H7 (cell line): ENCODE data around the gene SLC32A1. TPM values are rescaled to one million over a fixed set of nuclear protein-coding genes. Genes with fewer than 3 reads are reported as not detected.

Experiments used
- DNase-seq: peaks from one replicate; pipeline ENCODE4 v3.0.0; 2012
- H3K27me3 ChIP-seq: 2 replicates; pipeline ENCODE4 v1.6.0; 2011; ENCODE audit warnings: mild to moderate bottlenecking, low read length; ENCODE audit not compliant: control insufficient read depth, insufficient read depth
- H3K36me3 ChIP-seq: replicated peaks from 2 replicates; pipeline ENCODE4 v1.5.1; 2011; ENCODE audit warnings: low read length; ENCODE audit not compliant: control insufficient read depth, insufficient read depth
- H3K4me3 ChIP-seq: 2 replicates; pipeline ENCODE4 v1.5.1; 2011; ENCODE audit warnings: low read depth, mild to moderate bottlenecking, control low read depth, low read length, moderate library complexity; ENCODE audit not compliant: insufficient read depth
- total RNA-seq: library from RNA; depleted of rRNA; stranded (reverse); fragments of >200 nt; shearing (Covaris generic); gene quantifications from 2 replicates; pipeline ENCODE4 v1.2.3, GENCODE V29; 2014

The SLC32A1 gene
- total RNA-seq, 1 experiment from 2014 or later: not detected

DNA sequence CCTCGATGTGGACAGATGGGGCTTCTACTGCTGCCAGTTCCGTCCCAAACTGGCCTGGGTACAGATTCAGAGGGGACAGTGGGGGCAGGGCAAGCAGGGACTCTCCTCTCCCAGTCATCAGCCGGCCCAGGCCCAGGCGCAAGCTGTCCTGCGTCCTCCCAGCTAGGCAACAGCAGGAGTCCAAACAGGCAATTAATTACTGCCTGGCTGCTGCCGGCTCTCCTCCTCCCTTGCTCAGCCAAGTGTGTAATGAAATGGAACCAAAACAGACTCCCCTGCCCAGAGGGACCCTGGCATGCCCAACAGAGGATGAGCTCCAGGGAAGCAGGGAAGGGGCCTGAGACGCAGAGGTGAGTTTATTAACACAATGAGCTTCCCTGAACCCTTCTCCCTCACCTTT, 17.8 kb upstream of the SLC32A1 start:
- peak; percentile 60 for DNase-seq
- Histone ChIP-seq H3K4me3 (no peak overlapping the region), H3K27me3 (no peaks in the 10 kb centered on the region; the same call in 1 of the 2 replicates), H3K36me3 (no peaks in the 10 kb centered on the region)

DNA sequence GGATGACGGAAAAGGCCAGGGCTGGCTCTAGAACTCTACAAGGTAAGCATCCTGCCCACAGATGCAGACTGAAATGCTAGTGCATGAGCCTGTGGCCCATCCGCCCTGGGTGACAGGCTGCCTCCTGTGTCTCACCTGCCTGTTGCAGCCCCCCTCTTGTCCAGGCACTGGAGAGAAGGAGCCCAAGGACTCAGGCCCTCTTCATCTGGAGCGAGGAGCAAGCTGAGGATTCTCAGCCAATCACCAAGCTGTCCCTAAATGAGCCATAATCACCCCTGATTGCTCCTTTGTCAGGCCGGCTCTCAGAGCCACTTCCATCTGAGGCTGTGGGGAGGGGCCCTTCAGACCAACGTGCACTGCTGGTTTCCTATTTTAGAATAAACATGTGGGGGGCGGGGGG, 10.0 kb upstream of the SLC32A1 start:
- Histone ChIP-seq H3K36me3 (no peaks in the 10 kb centered on the region), H3K4me3 (no peak overlapping the region), H3K27me3 (peaks cover 15% of the 10 kb centered on the region)
- no peak for DNase-seq

DNA sequence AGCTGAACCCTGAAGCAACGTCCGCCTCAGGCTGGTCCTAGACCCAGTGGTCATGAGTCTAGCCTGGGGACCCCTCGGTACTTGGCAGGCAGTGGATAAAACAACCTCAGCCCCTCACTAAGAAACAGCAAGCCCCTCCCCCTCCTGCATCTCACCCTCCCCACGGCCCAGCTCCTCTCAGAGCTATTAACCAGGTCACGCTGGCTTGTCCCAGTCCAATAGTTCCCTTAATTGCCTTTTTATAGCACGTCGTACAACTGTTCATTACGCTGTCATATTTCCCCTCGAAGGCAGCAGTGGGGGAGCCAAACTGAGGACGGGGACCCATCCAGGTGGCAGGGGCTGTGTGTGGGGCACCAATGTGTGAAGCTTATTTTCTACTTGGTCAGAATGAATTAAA, 8.6 kb upstream of the SLC32A1 start:
- DNase-seq: no peak
- Histone ChIP-seq H3K27me3 (peaks cover 28% of the 10 kb centered on the region), H3K4me3 (no peak overlapping the region), H3K36me3 (no peaks in the 10 kb centered on the region)

DNA sequence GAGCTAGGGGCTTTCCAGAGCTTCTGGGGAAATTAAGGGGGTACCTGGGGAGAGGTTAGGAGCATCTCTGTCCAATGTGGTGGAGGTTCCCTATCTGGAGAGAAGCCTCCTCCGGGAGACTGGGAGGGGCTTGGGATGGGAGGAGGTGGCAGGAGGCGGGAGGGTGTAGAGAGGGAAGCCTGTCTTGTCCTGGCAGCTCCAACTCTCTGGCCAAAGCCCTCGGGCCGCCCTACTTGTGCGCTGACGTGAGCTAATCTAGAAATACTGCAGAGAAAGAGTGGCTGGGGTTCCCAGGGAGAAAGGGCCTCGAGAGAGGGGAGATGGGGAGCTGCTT, 1.6 kb upstream of the SLC32A1 start:
- H3K4me3 ChIP-seq: peak overlapping the region; percentile 16; the same call in 1 of the 2 replicates

DNA sequence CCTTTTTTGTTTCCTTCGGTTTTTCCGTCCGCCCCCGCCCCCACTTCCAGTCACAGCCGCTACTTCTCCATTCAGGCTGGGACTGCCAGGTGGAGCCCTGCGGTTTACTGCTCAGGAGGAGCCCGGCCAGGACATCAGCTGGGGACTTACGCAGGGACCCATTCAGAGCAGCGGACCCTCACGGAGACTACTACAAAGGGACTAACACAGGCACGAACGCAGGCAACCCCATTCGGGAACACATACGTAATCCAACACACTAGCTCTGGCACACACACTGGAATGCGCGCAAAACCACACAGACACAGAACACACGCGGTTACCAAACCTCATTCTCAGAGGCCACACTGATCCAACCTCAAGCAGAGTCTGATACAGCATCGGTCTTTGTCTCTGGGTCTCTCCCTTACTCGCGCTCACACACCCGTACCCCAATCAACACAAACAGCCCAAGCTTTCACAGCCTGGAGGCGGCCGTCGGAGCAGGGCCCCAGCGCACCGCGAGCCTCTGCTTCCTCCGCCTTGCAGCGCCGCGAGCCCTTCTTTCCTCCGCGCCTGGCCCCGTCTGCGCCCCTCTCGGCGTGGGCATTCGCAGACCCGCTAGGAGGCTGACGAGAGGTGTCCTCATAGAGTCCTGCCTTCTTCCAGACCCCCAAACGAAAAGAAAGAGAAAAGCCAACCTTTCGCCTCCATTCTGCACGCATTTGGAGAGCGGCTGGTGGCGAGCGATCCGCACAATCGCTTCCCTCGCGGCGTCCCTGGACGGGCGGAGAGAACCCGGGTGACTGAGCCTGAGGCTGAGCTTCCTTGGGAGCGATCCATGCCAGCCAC, 1.1 kb upstream of the SLC32A1 start:
- no peaks in the 10 kb centered on the region for H3K36me3 ChIP-seq
- peak; percentile 75 for DNase-seq
- peaks cover 99% of the 10 kb centered on the region for H3K27me3 ChIP-seq
- H3K4me3 ChIP-seq: peak overlapping the region; percentile 29

More for the DNA sequence above, 1.6 kb upstream of the SLC32A1 start:
- Histone ChIP-seq H3K27me3 (peaks cover 94% of the 10 kb centered on the region), H3K36me3 (no peaks in the 10 kb centered on the region)
- DNase-seq: peak; percentile 80

DNA sequence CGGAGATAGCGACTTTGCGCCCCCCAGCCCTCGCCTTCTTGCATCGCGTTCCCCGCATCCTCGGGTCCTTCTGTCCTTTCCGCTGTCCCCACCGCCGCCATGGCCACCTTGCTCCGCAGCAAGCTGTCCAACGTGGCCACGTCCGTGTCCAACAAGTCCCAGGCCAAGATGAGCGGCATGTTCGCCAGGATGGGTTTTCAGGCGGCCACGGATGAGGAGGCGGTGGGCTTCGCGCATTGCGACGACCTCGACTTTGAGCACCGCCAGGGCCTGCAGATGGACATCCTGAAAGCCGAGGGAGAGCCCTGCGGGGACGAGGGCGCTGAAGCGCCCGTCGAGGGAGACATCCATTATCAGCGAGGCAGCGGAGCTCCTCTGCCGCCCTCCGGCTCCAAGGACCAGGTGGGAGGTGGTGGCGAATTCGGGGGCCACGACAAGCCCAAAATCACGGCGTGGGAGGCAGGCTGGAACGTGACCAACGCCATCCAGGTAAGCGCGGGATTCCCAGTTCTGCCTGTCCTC, 401 bp downstream of the SLC32A1 start:
- Histone ChIP-seq H3K27me3 (peaks cover 99% of the 10 kb centered on the region), H3K4me3 (peak overlapping the region; percentile 31), H3K36me3 (no peaks in the 10 kb centered on the region)
- no peak for DNase-seq

DNA sequence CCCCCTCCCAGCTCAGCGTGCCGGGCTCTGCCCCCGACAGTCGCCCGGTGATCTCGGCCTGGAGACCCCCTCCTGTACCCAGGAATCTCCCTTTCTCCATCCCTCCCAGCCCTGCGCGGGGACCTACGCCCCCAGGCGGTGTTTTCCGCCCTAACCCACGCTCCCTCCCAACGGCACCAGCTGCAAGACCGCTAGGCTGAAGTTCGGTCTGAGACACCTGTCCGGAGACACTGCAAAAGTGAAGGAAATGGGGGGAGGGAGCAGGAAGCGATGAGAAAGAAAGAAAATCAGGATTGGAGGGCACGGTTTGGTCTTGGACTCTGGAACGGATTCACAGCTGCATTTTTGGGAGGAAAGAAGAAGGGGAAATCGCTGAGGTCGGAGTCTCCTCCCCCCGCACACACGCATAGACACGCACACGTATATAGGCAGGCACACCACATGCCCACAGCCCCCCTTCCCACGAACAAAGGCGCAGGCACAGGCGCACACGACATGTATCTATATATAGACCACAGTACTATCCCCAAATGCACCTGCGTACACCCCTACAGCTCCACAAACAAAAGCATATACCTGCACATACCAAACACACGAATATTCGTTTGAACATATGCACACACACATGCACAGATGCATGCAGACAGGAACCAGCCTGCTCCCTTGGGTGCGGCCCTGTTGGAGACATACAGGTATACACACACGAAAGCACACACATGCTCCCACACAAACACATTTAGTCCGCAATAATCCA, 1.0 kb downstream of the SLC32A1 start:
- Histone ChIP-seq H3K36me3 (no peaks in the 10 kb centered on the region), H3K27me3 (peaks cover 99% of the 10 kb centered on the region), H3K4me3 (peak overlapping the region; percentile 31)
- peak; percentile 89 for DNase-seq

DNA sequence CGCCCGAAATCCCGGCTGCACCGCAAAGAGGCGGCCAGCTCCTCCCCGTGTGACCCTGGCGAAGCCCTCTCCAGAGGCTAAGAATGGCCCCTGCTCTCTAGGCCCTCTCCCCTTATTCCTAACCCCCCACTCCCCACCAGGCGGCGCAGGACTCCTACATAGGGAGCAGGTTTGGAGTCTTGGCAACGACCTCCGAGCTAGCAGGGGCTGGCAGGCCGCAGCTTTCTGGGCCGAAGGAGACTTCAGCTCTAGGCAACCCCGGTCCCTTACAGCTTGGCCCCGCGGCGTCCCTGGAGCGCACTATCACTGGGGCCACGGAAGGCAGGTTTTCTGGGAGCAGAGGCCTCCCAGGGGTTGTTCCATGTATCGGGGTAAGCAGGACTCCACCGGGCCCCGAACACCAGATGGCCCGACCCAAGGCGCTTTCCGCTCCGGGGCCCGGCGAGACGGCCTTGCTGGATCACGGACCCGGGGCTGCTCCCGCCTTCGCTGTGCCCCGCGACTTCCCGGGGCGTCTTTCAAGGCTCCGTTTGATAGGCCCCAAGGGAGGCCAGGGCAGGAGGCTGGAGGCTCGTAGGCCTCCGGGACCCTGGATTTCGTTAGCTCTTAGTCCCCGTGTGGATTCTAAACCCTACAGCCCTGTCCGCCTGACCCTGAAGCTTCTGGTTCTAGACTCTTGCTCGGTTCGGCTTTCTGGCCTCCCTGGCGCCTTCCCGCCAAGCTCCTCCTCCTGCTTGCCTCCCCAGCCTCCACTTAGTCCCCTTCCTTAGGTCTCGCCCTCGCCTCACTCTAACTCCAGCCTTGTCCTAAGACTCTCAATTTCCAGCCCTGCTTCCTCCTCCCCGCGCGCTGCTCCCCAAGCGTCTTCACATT, 1.9 kb downstream of the SLC32A1 start:
- Histone ChIP-seq H3K27me3 (peaks cover 99% of the 10 kb centered on the region), H3K4me3 (peak overlapping the region; percentile 20; the same call in 1 of the 2 replicates), H3K36me3 (no peaks in the 10 kb centered on the region)
- peak; percentile 96 for DNase-seq

DNA sequence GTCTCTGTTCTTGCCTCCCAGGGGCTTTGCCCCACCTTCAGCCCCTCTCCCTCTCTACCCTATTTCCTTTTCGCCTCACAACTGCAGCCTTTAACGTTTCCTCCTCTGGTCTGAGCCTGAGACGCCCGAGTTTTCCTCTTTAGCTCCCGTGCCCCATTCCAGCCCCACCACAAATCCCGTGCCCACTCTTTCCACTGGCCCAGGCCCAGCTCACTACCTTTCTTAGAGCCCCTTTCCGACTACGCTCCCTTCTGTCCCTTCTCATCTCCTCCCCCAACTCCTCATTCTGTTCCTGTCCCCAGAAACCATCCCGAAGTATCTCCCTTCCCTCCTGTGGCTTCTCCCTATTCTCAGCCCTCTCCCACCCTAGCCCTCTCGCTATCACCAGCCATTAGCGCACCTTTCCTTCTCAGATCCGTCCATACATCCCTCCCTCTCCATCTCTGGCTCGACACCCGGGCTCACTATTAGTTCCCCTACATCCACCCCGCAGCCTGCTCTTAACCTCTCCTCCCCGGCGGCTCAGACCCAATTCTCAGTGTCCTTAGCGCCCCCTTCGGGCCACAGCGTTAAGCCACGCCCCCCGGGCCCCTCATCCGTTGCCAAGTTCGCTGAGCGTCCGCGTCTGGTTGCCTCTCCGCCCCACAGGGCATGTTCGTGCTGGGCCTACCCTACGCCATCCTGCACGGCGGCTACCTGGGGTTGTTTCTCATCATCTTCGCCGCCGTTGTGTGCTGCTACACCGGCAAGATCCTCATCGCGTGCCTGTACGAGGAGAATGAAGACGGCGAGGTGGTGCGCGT, 2.7 kb downstream of the SLC32A1 start:
- peaks cover 97% of the 10 kb centered on the region for H3K27me3 ChIP-seq
- peak overlapping the region; percentile 43 for H3K4me3 ChIP-seq
- peak; percentile 97 for DNase-seq
- no peaks in the 10 kb centered on the region for H3K36me3 ChIP-seq

DNA sequence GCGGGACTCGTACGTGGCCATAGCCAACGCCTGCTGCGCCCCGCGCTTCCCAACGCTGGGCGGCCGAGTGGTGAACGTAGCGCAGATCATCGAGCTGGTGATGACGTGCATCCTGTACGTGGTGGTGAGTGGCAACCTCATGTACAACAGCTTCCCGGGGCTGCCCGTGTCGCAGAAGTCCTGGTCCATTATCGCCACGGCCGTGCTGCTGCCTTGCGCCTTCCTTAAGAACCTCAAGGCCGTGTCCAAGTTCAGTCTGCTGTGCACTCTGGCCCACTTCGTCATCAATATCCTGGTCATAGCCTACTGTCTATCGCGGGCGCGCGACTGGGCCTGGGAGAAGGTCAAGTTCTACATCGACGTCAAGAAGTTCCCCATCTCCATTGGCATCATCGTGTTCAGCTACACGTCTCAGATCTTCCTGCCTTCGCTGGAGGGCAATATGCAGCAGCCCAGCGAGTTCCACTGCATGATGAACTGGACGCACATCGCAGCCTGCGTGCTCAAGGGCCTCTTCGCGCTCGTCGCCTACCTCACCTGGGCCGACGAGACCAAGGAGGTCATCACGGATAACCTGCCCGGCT, 3.4 kb downstream of the SLC32A1 start:
- Histone ChIP-seq H3K36me3 (no peaks in the 10 kb centered on the region), H3K27me3 (peaks cover 92% of the 10 kb centered on the region), H3K4me3 (peak overlapping the region; percentile 43)
- DNase-seq: no peak

DNA sequence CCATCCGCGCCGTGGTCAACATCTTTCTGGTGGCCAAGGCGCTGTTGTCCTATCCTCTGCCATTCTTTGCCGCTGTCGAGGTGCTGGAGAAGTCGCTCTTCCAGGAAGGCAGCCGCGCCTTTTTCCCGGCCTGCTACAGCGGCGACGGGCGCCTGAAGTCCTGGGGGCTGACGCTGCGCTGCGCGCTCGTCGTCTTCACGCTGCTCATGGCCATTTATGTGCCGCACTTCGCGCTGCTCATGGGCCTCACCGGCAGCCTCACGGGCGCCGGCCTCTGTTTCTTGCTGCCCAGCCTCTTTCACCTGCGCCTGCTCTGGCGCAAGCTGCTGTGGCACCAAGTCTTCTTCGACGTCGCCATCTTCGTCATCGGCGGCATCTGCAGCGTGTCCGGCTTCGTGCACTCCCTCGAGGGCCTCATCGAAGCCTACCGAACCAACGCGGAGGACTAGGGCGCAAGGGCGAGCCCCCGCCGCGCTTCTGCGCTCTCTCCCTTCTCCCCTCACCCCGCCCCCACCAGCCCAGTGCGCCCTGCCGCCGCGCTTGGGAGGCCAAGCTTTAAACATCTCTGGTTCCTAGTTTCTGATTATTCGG, 4.0 kb downstream of the SLC32A1 start:
- Histone ChIP-seq H3K36me3 (no peaks in the 10 kb centered on the region), H3K27me3 (peaks cover 91% of the 10 kb centered on the region), H3K4me3 (peak overlapping the region; percentile 43)
- DNase-seq: peak; percentile 73

DNA sequence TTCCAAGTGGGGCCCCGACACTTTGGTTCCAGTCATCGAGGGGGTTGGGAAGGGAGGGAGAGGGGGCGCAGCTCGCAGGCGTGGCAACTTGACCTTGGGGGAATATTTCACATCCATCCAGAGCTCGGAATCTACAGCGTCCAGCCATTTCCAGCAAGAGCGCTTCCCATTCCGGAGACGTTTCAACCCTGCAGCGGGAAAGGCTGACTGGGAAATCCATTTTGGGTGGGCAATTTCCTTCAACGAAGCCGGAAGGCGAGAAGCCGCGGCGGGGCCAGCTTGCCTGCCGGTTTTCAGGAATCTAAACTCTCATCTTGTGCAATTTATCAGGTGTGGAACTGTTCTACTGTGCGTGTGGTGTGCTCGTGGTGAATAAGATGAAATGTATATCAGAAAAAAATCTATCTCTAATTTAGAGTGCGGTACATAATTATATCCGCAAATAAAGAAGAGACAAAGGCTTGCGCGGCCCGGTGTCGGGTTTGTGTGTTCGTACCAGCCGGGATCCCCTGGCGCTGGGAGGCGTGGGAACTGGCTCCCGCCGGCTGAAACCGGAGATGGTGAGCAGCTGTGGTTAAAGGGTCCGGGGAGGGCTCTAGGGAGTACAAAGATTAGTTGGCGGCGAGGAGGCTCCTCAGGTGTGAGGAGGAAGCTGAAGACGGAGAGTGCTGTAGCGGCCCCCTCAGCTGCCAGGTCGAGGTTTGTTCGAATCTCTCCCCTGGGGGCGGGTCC, 4.8 kb downstream of the SLC32A1 start:
- Histone ChIP-seq H3K27me3 (peaks cover 91% of the 10 kb centered on the region), H3K36me3 (no peaks in the 10 kb centered on the region), H3K4me3 (peak overlapping the region; percentile 43; the same call in 1 of the 2 replicates)
- peak; percentile 90 for DNase-seq
